GM10266 (cell line): ENCODE results near the gene WWOX.

ENCODE experiments used
- DNase-seq: peaks from one replicate; pipeline ENCODE4 v3.0.0; 2012; ENCODE audit errors: extremely low spot score
- TF ChIP-seq, protein P1 (sequence below): IDR thresholded peaks from 2 replicates; pipeline ENCODE4 v1.5.1; 2012; ENCODE audit warnings: mild to moderate bottlenecking, low read depth; ENCODE audit not compliant: control insufficient read depth, insufficient read depth; ENCODE audit errors: missing control alignments

WWOX gene

DNA sequence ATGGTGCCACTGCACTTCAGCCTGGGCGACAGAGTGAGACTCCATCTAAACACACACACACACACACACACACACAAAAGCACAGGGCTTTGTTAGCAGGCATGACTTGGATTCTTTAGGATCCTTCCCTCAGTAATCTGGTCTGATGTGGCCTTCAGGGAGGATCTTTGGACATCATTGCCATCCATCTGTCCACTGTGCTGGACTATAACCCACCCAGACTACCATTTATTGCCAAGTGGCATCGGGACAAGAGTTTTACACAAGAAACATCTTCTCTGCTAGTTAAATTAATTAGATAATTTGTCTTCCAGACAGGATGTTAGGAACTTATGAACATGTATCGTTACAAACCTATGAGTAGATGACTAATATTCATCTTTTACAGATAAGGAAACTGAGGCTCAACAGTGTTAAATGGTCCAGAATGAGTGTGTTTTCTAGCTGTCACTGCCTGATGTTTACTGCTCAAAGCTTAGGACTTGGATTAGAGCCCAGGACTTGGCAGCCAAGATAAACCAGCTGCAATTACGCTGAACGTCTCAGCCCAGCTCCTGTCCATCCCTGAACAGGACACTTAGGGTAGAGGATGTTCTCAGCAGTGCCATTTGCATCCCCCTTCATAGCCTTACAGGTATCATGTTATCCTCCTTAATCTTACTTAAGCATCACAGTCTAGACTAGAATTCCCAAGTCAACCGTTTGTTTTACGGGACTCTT is 285.8 kb downstream of the WWOX start:
- TF ChIP-seq, protein P1, sequence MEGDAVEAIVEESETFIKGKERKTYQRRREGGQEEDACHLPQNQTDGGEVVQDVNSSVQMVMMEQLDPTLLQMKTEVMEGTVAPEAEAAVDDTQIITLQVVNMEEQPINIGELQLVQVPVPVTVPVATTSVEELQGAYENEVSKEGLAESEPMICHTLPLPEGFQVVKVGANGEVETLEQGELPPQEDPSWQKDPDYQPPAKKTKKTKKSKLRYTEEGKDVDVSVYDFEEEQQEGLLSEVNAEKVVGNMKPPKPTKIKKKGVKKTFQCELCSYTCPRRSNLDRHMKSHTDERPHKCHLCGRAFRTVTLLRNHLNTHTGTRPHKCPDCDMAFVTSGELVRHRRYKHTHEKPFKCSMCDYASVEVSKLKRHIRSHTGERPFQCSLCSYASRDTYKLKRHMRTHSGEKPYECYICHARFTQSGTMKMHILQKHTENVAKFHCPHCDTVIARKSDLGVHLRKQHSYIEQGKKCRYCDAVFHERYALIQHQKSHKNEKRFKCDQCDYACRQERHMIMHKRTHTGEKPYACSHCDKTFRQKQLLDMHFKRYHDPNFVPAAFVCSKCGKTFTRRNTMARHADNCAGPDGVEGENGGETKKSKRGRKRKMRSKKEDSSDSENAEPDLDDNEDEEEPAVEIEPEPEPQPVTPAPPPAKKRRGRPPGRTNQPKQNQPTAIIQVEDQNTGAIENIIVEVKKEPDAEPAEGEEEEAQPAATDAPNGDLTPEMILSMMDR: no peak
- no peak for DNase-seq

DNA sequence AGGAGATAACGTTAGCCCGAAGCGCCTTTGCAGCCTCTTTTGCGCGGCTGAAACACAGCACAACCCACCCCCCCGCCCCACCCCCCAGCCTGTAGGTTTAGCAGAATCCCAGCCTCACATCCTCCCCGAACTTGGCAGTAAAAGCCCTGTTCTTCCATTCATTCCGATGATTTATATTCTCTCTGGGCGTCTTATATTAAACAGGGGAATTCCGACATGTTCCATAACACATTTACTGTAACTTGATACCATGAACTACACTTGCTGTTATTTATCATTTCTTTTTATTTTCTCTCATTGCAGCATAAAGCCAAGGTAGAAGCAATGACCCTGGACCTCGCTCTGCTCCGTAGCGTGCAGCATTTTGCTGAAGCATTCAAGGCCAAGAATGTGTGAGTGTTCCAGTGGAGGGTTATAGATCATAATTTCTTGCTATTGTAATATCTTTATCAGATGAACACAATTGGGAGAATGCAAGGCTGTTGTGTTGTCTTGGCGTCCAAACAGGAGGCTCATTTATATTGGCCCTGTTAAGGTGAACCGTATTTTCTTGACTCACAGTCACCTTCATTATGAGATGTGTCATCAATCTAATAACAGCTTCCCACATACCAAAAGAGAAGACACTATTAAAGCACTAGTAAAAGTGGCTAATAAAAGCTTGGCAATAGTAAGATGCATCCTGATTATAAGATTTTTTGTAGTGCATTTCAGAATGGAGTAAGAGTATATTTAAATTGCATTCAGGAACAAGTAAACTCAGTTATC is 287.3 kb downstream of the WWOX start:
- TF ChIP-seq, protein P1: no peak
- DNase-seq: no peak

DNA sequence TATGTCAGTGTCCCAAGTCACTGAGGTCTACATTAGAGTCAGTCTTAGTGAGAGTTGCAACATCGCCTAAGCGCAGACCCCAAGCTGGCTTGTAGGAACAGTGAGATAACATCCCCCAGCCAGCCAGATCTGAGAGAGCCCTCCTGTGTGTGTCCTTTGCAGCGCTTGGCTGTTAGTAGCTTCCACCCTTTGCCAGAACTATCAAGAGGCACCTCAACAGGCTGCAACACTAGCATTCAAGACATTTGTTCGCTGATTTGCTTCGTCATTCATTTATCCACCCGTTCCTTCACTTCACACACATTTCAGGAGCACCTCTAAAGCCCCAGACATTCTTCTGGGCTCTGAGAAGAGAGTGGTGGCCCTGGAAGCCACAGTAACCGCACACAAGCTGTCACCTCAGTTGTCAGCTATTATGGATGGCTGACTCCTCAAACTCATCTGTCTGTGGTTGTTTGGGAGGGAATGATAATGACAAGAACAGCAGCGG is 289.6 kb downstream of the WWOX start:
- TF ChIP-seq, protein P1: no peak
- DNase-seq: no peak

DNA sequence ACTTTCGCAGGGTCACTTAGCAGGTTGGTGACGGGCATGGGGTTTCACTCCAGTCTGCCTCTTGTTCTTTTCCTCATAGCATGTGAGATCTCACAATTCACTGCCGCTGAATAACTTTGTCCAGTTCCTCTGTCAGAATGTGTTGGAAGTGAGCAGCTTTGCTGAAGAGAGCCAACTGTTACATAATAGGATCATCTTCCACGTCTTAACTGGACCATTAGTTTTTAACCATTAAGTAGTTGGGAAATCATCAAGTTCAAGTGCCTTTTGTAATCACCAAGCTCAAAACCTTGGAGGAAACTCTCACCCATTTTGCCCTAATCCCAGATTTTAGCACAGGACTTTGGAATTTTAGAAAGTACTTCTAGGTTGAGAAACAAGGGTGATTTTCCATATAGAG is 290.6 kb downstream of the WWOX start:
- TF ChIP-seq, protein P1: no peak

DNA sequence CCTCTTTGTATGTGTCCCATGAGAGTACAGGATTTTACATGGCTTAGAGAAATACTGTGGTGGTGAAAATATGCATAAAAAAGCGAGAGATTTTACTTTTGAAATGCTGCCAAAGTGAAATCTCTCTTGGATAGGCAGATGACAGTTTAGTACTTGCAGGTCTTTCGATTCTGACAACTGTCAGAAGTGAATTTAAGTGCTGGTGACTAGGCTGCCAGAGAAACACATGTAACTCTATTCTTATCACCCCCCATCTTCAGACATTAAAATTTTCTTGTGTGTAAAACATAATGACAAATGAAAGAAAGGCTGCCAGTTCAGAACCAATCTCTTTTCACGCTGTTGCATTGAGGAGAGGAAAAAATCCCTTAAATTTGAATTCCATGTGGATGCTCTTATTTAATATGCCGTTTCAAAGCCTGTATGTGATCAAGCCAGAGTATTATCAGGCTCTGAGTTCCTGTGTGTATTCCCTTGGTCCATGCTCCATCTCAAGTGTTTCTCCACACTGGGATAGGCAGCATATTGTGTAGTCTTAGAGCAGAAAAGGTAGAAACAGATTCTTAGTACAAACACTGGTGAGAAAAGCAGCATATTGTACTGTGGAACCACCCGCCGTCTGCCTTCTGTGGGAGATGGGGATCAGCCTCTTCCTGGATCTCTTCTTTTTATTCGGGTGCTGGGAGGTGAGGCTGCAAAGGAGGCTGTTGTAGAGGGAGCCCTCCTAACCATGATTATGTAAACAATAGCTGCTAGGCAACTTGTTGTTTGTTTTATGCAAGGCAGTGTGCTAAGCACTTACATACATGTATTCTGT is 291.3 kb downstream of the WWOX start:
- DNase-seq: no peak
- TF ChIP-seq, protein P1: no peak

More for the DNA sequence above, 290.6 kb downstream of the WWOX start:
- DNase-seq: no peak

DNA sequence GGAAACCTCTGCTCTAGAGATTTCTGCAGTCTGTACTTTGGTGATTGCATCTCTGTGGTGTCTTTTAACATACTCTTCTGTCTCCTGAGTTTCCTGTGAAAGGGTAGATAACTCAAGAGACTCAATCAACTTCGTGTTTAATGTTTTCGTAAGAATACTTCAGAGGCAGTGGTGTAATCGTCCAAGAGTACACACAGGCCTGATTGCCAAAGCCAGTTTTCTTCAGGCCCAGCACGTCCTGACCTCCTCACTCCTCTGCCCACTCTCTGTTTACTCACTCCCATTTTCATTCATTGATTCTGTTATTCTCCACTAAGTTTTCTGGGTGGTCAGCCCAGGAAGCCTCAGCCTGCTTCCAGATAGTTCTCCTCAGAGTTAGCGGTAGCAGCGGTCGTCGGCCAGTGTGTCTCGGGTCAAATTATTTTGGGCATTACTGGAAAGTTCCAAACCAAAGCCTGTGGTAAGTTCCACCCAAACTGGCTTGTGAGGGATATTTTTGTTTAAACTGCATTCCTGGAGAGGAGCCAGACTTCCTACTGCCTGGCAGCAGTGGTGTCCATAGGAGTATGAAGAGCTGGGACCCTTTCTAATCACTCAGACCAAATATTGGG is 293.2 kb downstream of the WWOX start:
- TF ChIP-seq, protein P1: no peak
- DNase-seq: no peak
